GM19238 (cell line): ENCODE results near the gene RD3L.
"Not testable (repeated sequence)": the region's sequence is repeated elsewhere in the genome, so short reads cannot be mapped to it uniquely, and the experiment has no call there.

Experiments used
- DNase-seq: peaks from one replicate; pipeline ENCODE4 v3.0.0; 2011; ENCODE audit warnings: low spot score; ENCODE audit not compliant: insufficient read length

RD3L gene

GRCh38 chr14:103941973-103942736 is at the start of gene RD3L:
Gene RD3L (minus strand): TSS chr14:103942529. CDS start chr14:103941695, 834 bp downstream.
- no peak for DNase-seq

- DNase-seq: no peak
These were observed 47.6 kb upstream of the RD3L start for GRCh38 chr14:103989964-103990363.

- DNase-seq: no peak
These were observed 46.7 kb upstream of the RD3L start for GRCh38 chr14:103989034-103989433.

GRCh38 chr14:103984196-103984595 is 41.9 kb upstream of the RD3L start:
- DNase-seq: no peak

DNA sequence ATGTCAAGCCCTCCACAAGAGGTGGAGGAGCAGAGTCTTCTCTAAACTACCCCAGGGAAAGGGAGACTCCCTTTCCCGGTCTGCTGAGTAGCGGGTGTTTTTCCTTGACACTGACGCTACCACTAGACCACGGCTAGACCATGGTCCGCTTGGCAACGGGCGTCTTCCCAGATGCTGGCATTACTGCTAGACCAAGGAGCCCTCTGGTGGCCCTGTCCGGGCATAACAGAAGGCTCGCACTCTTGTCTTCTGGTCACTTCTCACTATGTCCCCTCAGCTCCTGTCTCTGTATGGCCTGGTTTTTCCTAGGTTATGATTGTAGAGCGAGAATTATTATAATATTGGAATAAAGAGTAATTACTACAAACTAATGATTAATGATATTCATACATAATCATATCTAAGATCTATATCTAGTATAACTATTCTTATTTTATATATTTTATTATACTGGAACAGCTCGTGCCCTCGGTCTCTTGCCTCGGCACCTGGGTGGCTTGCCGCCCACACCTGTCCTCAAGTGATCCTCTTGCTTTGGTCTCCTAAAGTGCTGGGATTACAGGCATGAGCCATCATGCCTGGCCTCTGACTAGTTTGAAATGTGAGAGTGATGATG is 38.4 kb upstream of the RD3L start:
- DNase-seq: not testable (repeated sequence)

DNA sequence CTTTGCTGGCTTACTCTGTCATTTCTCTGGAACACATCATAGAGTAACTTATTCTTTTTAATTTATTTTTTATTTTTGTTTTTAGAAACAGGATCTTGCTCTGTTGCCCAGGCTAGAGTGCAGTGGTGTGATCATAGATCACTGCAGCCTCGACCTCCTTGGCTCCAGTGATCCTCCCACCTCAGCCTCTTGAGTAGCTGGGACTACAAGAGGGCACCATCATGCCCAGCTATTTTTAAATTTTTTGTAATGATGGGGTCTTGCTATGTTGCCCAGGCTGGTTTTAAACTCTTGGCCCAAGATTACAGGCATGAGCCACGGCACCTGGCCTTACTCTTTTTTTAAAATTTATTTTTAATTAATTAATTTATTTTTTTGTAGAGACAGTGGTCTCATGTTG is 32.2 kb upstream of the RD3L start:
- no peak for DNase-seq

- no peak for DNase-seq
These were observed 31.0 kb upstream of the RD3L start for GRCh38 chr14:103973354-103973753.

GRCh38 chr14:103969961-103970360 is 27.6 kb upstream of the RD3L start:
- DNase-seq: no peak

- no peak for DNase-seq
These were observed 24.3 kb upstream of the RD3L start for GRCh38 chr14:103966631-103967030.

DNA sequence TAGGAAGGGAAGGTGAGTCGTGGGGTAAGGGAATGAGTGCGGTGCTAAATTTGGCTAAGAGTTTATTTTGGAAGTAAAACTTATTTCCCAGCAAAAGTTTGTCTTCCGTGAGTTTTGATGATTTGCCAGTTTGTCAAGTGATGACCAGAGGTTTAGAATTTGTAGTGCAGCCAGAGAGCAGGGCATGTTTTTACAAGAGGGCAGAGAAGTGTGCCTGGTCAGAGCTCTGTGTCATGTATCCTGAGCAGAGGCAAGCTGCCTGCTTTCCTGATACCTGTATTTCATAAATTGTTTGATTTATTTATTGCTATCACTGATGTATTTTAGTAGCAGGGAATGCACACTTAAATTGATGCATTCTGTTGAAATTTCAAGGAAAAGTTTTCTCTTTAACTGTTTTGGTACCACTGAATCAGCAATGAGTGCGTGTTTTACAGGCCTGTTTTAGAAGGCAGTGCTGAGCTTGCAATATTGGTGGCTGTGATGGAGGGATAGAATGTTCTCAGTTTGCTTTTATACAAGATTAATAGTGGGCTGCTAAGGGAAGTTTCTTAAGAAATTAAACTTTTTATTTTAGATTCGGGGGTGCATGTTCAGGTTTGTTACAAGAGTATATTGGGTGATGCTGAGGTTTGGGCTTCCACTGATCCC is 19.7 kb upstream of the RD3L start:
- no peak for DNase-seq

DNA sequence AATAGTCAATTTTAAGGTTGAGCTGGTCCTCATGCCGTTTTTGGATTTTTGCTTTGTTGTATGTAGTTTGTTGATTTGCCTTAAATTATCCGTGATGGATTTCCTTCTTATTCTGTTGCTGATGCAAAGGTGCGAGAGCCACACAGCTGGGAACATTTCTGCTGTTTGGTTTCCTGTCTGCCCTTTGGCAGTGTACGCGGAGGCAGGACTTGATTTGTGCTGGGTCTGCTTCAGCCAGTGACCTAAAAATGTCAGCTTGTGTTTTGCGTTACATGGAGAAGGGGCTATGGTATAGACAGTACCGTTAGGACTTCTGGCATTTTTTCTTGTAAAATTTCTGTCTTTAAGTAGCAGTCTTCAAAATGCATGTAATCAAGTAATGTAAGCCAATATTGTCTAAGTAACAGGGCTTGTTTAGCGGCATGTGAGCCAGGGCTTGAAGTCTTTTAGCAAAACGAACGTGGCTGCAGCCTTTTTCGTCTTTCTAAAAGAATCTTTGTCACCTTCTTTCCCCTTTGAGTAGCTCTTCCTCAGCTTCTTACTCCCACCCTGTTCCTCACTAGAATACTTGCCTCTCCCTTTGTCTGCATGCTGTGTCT is 18.2 kb upstream of the RD3L start:
- DNase-seq: no peak

GRCh38 chr14:103949131-103949790 is 6.9 kb upstream of the RD3L start:
- DNase-seq: no peak

GRCh38 chr14:103948442-103948841 is 6.1 kb upstream of the RD3L start:
- DNase-seq: no peak

DNA sequence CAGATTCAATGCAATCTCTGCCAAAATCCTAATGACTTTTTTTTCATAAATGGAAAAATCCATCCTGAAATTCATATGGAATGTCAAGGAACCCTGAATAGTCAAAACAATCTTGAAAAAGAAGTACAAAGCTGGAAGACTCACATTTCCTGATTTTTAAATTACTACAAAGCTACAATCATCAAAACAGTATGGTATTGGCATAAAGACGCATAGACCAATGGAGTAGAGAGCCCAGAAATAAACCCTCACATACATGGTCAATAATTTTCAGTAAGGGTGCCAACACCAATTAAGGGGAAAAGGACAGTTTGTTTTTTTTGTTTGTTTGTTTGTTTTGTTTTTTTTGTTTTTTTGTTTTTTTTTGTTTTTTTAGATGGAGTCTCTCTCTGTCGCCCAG is 4.6 kb upstream of the RD3L start:
- DNase-seq: no peak

- no peak for DNase-seq
These were observed 1.3 kb upstream of the RD3L start for GRCh38 chr14:103943673-103944072.

- no peak for DNase-seq
These were observed 867 bp downstream of the RD3L start for GRCh38 chr14:103941462-103941861.

DNA sequence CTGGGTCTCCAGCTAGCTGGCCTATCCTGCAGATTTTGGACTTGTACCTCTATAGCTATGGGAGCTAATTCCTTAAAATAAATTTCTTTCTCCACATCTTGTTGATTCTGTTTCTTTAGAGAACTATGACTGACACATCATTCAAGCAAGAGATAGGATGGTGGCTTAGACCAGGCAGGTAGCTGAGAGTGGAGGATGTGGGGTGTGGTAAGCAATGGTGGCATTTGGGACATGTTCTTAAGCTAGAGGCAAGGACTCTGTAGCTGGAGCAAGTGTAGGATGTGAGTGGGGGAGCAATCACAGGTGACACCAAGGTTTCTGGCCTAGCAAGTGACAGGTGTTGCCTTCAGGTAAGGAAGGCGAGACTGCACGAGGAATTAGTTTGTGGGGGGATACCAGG is 7.2 kb downstream of the RD3L start:
- DNase-seq: no peak

DNA sequence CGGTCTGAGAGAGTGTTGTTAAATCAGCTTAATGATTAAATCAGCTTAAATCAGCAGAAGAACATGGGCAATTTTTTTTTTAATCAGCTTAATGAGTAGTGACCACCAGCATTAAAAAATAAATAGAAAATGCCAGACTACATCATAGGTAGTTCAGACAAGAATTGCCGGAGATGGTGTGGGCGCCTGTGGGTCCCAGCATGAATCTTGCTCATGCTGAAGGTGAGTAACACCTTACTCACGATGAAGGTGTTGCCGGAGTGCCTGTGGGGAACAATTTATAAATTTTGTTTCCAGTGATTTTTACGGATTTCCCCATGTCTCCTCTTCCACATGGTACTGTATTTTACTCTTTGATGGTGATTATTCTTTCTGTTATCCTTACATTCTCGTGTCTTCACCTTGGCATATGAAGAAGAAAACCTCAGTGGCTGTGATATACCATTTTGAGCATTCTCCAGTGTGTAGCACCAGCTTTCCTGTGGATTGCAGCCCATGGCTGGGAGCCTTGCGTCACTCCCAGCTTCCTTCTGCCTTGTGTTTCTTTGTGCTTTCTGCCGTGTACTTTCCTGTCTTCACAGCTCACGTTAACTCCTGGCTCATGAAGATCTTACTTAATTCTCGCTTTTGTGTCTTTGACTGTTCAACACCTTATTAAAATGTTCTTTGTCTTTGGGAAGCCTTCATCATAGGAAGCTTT is 9.4 kb downstream of the RD3L start:
- no peak for DNase-seq

- DNase-seq: no peak
These were observed 10.9 kb downstream of the RD3L start for GRCh38 chr14:103931422-103931821.

DNA sequence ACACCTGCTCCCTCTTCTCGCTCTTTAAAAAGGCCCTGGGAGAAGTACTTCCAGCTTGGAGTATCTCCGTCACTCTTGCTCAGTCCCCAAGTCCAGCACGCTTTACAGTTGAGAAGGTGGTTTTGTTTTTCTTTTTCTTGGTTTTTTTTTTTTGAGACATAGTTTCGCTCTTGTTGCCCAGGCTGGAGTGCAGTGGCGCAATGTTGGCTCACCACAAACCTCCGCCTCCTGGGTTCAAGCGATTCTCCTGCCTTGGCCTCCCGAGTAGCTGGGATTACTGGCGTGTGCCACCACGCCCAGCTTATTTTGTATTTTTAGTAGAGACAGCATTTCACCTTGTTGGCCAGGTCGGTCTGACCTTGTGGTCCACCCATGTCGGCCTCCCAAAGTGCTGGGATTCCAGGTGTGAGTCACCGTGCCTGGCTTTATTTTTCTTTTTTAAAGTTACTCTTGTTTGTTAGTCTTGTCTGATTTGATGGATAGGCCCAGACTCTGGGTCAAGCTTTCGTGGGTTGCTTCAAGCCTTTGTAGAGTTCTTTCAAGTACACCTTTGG is 12.2 kb downstream of the RD3L start:
- no peak for DNase-seq
